HG03432 (cell line): ENCODE measurements around the gene HSPA12B.
A peak's percentile ranks its signal among the peaks of the same experiment; 100 is the strongest.

Experiments
- ATAC-seq: cut with Tn5 transposase; IDR thresholded peaks from one replicate; pipeline ENCODE4 v1.9.1; 2021; ENCODE audit warnings: mild to moderate bottlenecking, moderate library complexity; ENCODE audit not compliant: unreplicated experiment

HSPA12B gene

GRCh38 chr20:3763671-3764601 is 31.5 kb downstream of the HSPA12B start:
- no peak for ATAC-seq

- no peak for ATAC-seq
Measured at GRCh38 chr20:3764659-3765058, 32.2 kb downstream of the HSPA12B start.

- ATAC-seq = no peak
Measured at GRCh38 chr20:3765171-3765882, 32.8 kb downstream of the HSPA12B start.

GRCh38 chr20:3766422-3767109 is 34.1 kb downstream of the HSPA12B start:
- ATAC-seq = no peak

- ATAC-seq = no peak
Measured at GRCh38 chr20:3767110-3767426, 34.6 kb downstream of the HSPA12B start.

GRCh38 chr20:3767427-3768341 is 35.2 kb downstream of the HSPA12B start, which contains the start of gene ADISSP:
Gene ADISSP (minus strand): TSS chr20:3767753. CDS start chr20:3760100, 7,653 bp downstream.
- ATAC-seq = peak; percentile 93

- ATAC-seq = peak; percentile 41
Measured at GRCh38 chr20:3768342-3769130, 36.1 kb downstream of the HSPA12B start.

GRCh38 chr20:3771552-3772058 is 39.1 kb downstream of the HSPA12B start:
- ATAC-seq = no peak

- no peak for ATAC-seq
Measured at GRCh38 chr20:3775457-3776108, 43.1 kb downstream of the HSPA12B start.

- no peak for ATAC-seq
Measured at GRCh38 chr20:3777381-3777715, 44.9 kb downstream of the HSPA12B start.

GRCh38 chr20:3777716-3778629 is 45.5 kb downstream of the HSPA12B start:
- ATAC-seq = no peak

- no peak for ATAC-seq
Measured at GRCh38 chr20:3778976-3779375, 46.5 kb downstream of the HSPA12B start.

- ATAC-seq = peak; percentile 68
Measured at GRCh38 chr20:3781153-3781910, 48.8 kb downstream of the HSPA12B start, which contains the start of gene SPEF1. Gene SPEF1 (minus strand): TSS chr20:3781448. CDS start chr20:3781287, 161 bp downstream.

GRCh38 chr20:3782597-3782996 is 50.1 kb downstream of the HSPA12B start:
- ATAC-seq = no peak

- no peak for ATAC-seq
Measured at GRCh38 chr20:3783068-3783489, 50.6 kb downstream of the HSPA12B start.

- no peak for ATAC-seq
Measured at GRCh38 chr20:3783511-3784195, 51.2 kb downstream of the HSPA12B start.
